Panc1 (cell line): ENCODE measurements around the gene S100A5.

ENCODE experiments used
- TCF7L2 ChIP-seq: IDR thresholded peaks from 2 replicates; pipeline ENCODE4 v1.6.1; 2011; ENCODE audit warnings: mild to moderate bottlenecking, low read depth, low read length, inconsistent platforms
- TF ChIP-seq, protein P1 (sequence below), 2 experiments: IDR thresholded peaks; 2 replicates each; pipeline ENCODE4 v1.6.1; 2011 to 2012; ENCODE audit warnings: low read depth in 2 of 2, control low read depth in 1 of 2, low read length in 1 of 2, mild to moderate bottlenecking in 1 of 2, moderate library complexity in 1 of 2; ENCODE audit not compliant: insufficient read depth in 1 of 2
- TF ChIP-seq, protein P2 (sequence below): fragments of 450-650 bp; IDR thresholded peaks from 2 replicates; pipeline ENCODE4 v1.5.1; 2017; ENCODE audit warnings: mild to moderate bottlenecking

DNA sequence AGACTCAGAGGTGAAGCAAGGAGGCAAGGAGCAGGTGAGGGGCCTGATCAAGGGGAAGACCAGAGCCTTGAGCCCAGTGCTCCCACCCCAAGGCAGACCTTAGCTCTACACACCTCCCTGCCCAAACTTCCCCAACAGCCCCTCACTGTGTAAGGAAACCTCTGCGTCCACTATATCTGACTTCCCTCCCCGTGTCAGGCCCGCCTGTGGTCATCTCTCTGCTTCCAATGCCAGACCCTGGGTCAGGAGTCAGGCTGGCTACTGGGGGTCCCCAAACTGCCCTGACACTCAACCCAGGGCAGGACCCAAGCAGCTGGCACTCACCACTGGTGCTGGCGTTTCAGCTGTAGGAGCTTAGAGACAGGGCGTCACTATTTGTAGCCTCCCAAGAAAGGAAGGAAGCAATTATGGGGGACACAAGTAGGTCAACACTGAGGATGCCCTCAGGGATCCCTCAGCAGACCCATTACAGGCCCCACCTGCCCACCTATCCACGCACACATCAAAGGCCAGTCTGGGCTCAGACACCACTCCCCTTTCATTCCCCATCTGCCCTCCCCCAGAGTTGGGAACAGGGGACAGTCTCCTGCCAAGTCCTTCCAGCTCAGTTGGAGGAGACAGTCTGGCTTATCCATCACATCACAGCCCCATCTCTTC lies 9.1 kb upstream of the S100A5 start:
- TF ChIP-seq, protein P1, sequence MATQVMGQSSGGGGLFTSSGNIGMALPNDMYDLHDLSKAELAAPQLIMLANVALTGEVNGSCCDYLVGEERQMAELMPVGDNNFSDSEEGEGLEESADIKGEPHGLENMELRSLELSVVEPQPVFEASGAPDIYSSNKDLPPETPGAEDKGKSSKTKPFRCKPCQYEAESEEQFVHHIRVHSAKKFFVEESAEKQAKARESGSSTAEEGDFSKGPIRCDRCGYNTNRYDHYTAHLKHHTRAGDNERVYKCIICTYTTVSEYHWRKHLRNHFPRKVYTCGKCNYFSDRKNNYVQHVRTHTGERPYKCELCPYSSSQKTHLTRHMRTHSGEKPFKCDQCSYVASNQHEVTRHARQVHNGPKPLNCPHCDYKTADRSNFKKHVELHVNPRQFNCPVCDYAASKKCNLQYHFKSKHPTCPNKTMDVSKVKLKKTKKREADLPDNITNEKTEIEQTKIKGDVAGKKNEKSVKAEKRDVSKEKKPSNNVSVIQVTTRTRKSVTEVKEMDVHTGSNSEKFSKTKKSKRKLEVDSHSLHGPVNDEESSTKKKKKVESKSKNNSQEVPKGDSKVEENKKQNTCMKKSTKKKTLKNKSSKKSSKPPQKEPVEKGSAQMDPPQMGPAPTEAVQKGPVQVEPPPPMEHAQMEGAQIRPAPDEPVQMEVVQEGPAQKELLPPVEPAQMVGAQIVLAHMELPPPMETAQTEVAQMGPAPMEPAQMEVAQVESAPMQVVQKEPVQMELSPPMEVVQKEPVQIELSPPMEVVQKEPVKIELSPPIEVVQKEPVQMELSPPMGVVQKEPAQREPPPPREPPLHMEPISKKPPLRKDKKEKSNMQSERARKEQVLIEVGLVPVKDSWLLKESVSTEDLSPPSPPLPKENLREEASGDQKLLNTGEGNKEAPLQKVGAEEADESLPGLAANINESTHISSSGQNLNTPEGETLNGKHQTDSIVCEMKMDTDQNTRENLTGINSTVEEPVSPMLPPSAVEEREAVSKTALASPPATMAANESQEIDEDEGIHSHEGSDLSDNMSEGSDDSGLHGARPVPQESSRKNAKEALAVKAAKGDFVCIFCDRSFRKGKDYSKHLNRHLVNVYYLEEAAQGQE (IDR thresholded peaks at IDR 0.05; ENCODE audit: insufficient read depth in 1 of 2, low read depth in 2 of 2, low read length in 1 of 2) = no peak
- TF ChIP-seq, protein P2, sequence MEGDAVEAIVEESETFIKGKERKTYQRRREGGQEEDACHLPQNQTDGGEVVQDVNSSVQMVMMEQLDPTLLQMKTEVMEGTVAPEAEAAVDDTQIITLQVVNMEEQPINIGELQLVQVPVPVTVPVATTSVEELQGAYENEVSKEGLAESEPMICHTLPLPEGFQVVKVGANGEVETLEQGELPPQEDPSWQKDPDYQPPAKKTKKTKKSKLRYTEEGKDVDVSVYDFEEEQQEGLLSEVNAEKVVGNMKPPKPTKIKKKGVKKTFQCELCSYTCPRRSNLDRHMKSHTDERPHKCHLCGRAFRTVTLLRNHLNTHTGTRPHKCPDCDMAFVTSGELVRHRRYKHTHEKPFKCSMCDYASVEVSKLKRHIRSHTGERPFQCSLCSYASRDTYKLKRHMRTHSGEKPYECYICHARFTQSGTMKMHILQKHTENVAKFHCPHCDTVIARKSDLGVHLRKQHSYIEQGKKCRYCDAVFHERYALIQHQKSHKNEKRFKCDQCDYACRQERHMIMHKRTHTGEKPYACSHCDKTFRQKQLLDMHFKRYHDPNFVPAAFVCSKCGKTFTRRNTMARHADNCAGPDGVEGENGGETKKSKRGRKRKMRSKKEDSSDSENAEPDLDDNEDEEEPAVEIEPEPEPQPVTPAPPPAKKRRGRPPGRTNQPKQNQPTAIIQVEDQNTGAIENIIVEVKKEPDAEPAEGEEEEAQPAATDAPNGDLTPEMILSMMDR = no peak
- no peak for TF ChIP-seq TCF7L2
